GM19438 (cell line): ENCODE data around the gene CPPED1.
"Not testable (repeated sequence)": the region's sequence is repeated elsewhere in the genome, so short reads cannot be mapped to it uniquely, and the experiment has no call there.

ENCODE experiments used
- ATAC-seq: cut with Tn5 transposase; IDR thresholded peaks from one replicate; pipeline ENCODE4 v1.9.1; 2021; ENCODE audit warnings: low read depth; ENCODE audit not compliant: unreplicated experiment

CPPED1 gene

GRCh38 chr16:12803203-12804093 lies at the start of gene CPPED1:
Gene CPPED1, minus strand, starts transcription at chr16:12803887. Its CDS starts 111 bp downstream, at chr16:12803776.
- peak; percentile 88 for ATAC-seq

GRCh38 chr16:12850186-12850585 lies 46.5 kb upstream of the CPPED1 start:
- ATAC-seq, result no peak

GRCh38 chr16:12846592-12846991 lies 42.9 kb upstream of the CPPED1 start:
- no peak for ATAC-seq

GRCh38 chr16:12845282-12845681 lies 41.6 kb upstream of the CPPED1 start:
- no peak for ATAC-seq

DNA sequence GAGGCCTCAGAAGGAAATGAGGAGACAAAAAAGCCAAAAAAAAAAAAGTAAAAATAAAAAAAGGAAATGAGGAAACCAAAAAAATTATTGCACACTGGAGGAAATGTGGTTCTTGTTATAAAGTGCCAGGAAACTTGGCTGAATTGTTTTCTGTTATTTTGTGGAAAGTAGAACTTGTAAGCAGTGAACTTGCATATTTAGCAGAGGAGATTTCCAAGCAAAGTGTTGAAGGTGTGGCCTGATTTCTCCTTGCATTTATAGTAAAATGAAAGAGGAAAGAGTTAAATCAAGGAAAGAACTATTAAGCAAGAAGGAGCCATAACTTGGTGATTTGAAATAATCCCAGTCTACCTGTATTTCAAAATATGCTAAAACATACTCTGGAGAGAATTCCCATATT lies 34.1 kb upstream of the CPPED1 start:
- no peak for ATAC-seq

DNA sequence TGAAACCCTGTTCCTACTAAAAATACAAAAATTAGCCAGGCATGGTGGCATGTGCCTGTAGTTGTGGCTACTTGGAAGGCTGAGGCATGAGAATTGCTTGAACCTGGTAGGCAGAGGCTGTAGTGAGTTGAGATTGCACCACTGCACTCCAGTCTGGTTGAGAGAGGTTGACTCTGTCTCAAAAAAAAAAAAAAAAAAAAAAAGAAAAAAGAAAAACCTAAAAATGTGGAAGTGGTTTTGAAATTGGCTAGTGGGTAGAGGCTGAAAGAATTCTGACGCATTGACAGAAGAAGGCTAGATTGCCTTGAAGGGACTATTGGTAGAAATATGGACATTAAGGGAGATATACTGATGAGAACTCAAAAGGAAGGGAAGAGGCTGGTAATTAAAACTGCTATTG lies 33.6 kb upstream of the CPPED1 start:
- no peak for ATAC-seq

DNA sequence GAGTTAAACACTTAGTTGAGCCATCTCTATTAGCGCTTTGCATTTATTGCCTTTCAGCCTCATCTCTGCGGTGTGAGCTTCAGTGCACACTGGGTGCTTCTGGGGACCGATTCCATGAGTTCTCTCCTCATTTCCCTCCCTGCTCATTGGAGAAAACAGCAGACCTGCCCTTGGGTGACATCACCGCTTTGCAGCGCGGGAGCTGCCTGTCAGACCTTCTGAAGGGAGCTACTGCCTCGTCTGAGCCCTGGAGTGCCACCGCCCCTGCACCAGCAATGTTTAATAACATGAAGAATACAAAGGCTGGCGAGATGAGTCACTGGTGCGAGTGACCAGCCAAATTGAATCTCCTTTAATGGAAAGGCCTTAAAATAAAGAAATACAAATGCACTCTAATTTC lies 30.2 kb upstream of the CPPED1 start:
- no peak for ATAC-seq

GRCh38 chr16:12829096-12829888 lies 25.6 kb upstream of the CPPED1 start:
- no peak for ATAC-seq

DNA sequence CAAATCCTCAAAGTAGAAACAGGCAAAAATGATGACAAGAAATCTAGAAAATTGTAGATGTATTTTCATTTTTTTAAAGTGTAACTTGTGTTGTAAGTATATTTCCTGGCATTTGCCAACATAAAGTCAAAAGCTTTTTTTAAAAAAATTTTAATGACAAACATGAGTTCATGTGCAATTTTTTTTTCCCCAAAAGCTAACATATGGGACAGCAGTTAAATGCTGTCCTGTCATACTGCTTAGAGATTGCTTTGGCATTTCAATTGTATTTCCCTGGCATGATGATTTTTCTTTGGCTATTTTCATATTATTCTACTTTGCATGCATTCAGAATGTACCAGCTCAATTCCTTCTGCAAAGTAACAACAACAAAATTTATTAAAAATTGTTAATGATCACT lies 24.5 kb upstream of the CPPED1 start:
- no peak for ATAC-seq

GRCh38 chr16:12826559-12826958 lies 22.9 kb upstream of the CPPED1 start:
- no peak for ATAC-seq

GRCh38 chr16:12819126-12820117 lies 15.7 kb upstream of the CPPED1 start:
- no peak for ATAC-seq

DNA sequence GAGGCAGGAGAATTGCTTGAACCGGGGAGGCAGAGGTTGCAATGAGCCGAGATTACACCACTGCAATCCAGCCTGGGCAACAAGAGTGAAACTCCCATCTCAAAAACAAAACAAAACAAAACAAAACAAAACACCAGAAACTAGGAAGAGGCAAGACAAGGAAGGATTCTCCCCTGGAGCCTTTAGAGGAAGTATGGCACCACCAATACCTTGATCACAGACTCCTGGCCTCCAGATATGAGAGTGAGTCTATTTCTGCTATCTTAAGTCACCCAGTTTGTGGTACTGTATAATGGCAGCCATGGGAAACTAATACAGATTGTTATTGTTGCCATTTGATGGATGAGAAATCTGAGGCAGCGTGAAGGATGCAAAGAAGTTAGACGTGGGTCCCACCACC lies 14.6 kb upstream of the CPPED1 start:
- no peak for ATAC-seq

DNA sequence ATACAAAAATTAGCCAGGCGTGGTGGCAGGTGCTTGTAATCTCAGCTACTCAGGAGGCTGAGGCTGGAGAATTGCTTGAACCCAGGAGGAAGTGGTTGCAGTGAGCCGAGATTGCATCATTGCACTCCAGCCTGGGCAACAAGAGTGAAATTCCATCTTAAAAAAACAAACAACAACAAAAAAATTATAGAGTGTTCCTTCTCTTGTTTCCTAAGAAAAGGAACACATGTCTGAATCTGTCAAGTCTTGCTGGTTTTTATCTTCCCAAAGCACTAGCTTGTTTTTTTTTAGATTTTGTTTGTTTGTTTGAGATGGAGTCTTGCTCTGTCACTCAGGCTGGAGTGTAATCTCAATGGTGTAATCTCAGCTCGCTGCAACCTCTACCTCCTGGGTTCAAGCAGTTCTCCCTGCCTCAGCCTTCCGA lies 13.1 kb upstream of the CPPED1 start:
- ATAC-seq, result not testable (repeated sequence)

DNA sequence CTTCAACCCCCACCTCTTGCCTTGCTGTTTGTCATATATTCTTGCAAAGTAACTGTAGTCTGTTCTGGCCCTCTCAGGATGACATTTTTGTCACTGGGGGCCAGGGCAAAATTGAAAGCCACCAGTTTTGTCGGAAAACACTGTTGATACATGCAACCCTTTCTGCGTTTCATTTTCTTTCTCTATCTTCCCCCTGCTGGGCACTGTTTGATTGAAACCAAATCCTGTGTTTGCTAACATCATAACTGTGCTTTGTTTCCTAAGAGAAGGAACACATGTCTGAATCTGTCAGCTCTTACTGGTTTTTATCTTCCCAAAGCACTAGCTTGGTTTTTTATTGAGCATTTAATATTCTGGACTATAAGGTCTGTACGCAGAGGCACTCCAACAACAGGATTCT lies 11.7 kb upstream of the CPPED1 start:
- no peak for ATAC-seq

GRCh38 chr16:12813734-12814133 lies 10.0 kb upstream of the CPPED1 start:
- not testable (repeated sequence) for ATAC-seq

GRCh38 chr16:12813321-12813720 lies 9.6 kb upstream of the CPPED1 start:
- ATAC-seq, result not testable (repeated sequence)

GRCh38 chr16:12811441-12812383 lies 8.0 kb upstream of the CPPED1 start:
- no peak for ATAC-seq

- ATAC-seq, result no peak
These were observed 1.4 kb upstream of the CPPED1 start for GRCh38 chr16:12805066-12805465.

DNA sequence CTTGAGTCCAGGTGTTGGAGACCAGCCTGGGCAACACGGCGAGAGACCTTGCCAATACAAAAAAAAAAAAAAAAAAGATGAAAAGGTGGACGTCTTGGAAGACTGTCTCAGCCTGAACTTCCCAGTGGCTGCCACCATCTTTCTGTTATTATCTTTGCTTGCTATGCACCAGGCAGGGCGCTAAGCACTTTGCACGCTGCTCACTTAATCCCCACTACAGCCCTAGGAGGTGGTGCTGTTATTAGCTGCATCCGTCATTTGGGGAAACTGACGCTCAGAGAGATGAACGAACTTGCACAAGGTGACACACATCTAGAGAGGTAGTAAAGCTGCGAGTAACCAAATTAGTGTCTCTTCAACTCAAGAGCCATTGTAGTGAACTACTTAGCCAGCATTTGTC lies 708 bp upstream of the CPPED1 start:
- no peak for ATAC-seq
